GM18526 (cell line): ENCODE measurements around the gene VIL1.

Experiments used
- POLR2A ChIP-seq: IDR thresholded peaks from 3 replicates; pipeline ENCODE4 v1.6.1; 2011; ENCODE audit not compliant: insufficient read length; ENCODE audit errors: extremely low read depth

The VIL1 gene

DNA sequence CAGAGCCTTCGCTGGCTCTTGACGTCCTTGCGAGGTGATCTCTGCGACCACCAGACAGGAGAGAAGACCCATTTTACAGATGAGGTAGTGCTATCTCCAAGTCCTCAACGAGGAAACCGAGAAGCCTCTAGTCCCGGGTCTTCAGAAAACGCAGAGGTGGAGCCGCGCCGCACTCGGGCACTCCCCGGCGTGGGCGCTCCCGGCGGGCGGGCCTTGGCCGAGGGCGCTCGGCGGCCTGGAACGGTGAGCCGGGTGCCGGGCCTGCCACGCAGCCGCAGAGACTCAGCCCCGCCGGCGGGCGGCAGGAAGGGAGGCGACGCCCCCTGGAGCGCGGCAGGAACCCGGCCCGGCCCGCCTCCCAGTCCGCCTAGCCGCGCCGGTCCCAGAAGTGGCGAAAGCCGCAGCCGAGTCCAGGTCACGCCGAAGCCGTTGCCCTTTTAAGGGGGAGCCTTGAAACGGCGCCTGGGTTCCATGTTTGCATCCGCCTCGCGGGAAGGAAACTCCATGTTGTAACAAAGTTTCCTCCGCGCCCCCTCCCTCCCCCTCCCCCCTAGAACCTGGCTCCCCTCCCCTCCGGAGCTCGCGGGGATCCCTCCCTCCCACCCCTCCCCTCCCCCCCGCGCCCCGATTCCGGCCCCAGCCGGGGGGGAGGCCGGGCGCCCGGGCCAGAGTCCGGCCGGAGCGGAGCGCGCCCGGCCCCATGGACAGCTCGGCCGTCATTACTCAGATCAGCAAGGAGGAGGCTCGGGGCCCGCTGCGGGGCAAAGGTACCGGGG, 19.3 kb upstream of the VIL1 start, which contains the start of gene CTDSP1:
Gene CTDSP1 (plus strand): TSS at position 478 of the 776 bp plus-strand sequence. CDS start 223 bp downstream, at position 701.
- peak; percentile 62 for TF ChIP-seq POLR2A

DNA sequence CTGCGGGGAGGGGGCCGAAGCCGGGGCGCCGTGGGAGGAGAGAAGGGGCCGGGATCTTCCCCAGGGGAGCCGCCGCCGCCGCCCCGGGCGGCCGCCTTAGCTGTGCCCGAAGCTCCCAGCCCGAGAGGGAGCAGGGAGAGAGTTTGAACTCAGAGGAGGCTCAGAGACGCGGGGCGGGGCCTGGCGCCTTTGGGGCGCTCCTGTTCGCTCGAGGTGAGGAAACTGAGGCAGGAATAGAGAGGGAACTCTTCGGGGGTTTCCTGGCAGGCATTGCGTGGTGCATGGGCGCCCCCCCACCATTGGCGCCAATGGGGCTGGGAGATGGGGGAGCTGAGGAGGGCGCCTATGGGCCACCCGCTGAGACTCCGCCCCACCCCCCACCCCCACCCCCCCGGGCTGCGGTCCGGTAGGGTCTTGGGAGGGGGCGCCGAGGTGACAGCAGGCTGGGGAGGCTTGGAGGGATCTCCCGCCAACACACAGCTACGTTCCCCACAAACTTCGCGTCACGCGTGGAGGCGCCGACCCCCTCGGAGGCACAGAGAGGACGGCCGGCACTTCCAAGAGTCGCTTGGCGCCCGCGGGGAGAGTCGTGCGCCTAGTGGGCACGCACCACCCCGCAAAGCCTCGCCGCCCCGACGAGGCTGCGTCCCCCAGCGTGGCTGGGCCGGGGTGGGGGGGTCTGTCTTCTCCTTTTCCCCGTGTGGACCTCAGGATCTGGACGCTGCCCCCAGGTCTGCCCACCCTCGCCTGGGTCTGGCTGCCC, 18.6 kb upstream of the VIL1 start:
- peak; percentile 3 for TF ChIP-seq POLR2A

DNA sequence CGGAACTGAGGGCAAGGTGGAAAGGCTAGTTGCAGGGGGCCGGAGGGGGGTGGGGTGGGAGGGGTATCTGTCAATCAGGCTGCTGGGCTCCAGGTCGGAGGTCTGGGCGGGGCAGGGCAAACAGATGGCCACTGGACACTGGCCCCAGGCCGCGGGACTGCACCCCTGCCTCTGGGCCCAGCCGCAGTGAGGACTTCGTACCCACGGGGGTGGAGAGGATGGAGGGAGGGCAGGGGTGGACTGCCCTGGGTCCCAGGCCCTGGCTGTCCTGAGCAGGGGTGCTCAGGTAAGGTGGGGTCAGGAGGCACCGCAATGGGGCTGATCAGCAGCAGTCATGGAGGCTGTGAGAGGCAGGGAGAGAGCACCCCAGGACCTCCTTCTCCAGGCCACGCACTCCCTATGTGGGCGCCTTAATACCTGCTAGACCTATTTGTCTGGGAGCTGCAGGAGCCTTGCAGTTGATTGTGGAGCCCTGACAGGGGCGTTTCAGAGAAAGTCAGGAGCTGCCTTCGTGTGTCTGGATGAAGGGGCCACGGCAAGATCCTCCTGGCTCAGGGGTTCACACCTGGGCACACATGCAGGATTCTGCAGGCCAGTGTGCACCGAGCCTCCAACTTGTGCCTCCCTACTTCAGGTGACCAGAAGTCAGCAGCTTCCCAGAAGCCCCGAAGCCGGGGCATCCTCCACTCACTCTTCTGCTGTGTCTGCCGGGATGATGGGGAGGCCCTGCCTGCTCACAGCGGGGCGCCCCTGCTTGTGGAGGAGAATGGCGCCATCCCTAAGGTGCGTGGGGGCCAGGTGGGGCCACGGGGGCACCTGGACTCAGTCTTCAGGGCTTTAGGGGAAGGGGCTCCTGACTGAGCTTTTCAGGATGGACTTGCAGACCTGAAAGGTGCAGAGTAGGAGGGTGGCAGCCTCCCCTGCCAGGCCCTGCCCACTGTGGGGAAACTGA, 17.7 kb upstream of the VIL1 start:
- no peak for TF ChIP-seq POLR2A

DNA sequence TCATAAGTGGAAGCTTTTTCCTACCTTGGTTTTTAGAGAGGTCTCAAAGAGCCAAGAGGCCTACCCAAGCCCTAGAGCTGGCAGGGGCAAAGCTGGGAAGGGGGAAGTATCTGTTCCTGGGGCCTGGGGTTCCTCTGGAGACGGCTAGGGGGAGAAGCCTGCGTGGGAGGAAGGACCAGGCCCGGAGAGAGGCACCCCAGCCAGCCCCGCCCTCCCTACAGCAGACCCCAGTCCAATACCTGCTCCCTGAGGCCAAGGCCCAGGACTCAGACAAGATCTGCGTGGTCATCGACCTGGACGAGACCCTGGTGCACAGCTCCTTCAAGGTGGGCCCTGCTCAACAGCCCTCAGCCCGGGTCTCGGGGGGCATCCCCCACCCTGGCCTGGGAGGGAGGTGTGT, 17.0 kb upstream of the VIL1 start:
- TF ChIP-seq POLR2A = no peak

DNA sequence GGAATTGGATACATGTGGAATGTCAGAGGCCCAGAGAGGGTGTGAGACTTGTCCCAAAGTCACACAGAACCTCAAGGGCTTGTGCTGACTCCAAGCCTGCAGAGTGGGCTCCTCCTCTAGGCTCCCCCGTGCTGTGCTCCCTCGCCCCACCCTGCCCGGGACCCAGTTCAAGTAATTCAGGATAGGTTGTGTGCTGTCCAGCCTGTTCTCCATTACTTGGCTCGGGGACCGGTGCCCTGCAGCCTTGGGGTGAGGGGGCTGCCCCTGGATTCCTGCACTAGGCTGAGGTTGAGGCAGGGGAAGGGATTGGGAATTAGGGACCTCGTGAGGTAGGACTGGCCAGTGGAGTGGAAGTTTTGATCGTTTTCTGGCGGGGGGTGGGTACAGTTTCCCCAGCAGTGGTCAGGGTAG, 16.4 kb upstream of the VIL1 start:
- no peak for TF ChIP-seq POLR2A

DNA sequence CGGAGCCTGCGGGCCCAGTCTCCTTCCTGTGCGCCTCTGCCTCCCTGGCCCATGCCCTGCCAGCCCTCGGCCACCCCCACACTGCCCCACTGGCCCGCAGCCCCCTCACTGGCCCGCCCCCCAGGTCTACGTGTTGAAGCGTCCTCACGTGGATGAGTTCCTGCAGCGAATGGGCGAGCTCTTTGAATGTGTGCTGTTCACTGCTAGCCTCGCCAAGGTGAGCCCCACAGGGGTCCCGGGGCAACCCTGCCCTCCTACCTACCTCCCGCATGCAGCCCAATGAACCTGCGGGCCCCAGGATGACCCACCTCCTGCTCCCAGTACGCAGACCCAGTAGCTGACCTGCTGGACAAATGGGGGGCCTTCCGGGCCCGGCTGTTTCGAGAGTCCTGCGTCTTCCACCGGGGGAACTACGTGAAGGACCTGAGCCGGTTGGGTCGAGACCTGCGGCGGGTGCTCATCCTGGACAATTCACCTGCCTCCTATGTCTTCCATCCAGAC, 16.0 kb upstream of the VIL1 start:
- TF ChIP-seq POLR2A = no peak

DNA sequence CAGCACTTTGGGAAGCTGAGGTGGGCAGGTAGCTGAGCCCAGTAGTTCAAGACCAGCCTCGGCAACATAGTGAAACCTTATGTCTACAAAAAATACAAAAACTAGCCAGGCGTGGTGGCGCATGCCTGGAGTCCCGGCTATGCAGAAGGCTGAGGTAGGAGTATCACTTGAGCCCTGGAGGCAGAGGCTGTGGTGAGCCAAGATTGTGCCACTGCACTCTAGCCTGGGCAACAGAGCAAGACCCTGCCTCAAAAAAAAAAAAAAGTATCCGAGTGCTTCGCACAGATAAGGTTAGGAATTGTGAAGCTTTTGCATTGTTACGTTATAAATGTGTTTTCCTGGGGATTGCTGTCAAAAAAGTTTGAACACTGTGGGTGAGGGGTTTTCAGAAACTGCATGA, 15.1 kb upstream of the VIL1 start:
- no peak for TF ChIP-seq POLR2A

DNA sequence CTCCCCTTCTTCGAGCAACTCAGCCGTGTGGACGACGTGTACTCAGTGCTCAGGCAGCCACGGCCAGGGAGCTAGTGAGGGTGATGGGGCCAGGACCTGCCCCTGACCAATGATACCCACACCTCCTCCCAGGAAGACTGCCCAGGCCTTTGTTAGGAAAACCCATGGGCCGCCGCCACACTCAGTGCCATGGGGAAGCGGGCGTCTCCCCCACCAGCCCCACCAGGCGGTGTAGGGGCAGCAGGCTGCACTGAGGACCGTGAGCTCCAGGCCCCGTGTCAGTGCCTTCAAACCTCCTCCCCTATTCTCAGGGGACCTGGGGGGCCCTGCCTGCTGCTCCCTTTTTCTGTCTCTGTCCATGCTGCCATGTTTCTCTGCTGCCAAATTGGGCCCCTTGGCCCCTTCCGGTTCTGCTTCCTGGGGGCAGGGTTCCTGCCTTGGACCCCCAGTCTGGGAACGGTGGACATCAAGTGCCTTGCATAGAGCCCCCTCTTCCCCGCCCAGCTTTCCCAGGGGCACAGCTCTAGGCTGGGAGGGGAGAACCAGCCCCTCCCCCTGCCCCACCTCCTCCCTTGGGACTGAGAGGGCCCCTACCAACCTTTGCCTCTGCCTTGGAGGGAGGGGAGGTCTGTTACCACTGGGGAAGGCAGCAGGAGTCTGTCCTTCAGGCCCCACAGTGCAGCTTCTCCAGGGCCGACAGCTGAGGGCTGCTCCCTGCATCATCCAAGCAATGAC, 14.4 kb upstream of the VIL1 start:
- TF ChIP-seq POLR2A = no peak

DNA sequence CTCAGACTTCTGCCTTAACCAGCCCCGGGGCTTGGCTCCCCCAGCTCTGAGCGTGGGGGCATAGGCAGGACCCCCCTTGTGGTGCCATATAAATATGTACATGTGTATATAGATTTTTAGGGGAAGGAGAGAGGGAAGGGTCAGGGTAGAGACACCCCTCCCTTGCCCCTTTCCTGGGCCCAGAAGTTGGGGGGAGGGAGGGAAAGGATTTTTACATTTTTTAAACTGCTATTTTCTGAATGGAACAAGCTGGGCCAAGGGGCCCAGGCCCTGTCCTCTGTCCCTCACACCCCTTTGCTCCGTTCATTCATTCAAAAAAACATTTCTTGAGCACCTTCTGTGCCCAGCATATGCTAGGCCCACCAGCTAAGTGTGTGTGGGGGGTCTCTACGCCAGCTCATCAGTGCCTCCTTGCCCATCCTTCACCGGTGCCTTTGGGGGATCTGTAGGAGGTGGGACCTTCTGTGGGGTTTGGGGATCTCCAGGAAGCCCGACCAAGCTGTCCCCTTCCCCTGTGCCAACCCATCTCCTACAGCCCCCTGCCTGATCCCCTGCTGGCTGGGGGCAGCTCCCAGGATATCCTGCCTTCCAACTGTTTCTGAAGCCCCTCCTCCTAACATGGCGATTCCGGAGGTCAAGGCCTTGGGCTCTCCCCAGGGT, 13.7 kb upstream of the VIL1 start:
- no peak for TF ChIP-seq POLR2A

DNA sequence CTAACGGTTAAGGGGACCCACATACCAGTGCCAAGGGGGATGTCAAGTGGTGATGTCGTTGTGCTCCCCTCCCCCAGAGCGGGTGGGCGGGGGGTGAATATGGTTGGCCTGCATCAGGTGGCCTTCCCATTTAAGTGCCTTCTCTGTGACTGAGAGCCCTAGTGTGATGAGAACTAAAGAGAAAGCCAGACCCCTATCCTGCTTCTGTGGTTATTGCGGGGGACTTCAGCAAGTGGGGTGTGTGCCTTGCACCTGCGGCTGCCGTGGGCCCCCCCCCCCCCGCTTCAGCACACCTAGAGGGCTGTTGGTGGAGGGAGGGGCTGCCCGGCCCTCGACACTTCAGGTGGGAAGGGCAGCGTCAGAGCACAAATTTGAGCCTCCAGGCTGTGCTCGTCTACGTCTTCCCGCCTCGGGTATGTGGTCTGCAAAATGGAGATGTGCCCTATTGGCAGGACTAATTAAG, 13.1 kb upstream of the VIL1 start:
- peak; percentile 8 for TF ChIP-seq POLR2A

DNA sequence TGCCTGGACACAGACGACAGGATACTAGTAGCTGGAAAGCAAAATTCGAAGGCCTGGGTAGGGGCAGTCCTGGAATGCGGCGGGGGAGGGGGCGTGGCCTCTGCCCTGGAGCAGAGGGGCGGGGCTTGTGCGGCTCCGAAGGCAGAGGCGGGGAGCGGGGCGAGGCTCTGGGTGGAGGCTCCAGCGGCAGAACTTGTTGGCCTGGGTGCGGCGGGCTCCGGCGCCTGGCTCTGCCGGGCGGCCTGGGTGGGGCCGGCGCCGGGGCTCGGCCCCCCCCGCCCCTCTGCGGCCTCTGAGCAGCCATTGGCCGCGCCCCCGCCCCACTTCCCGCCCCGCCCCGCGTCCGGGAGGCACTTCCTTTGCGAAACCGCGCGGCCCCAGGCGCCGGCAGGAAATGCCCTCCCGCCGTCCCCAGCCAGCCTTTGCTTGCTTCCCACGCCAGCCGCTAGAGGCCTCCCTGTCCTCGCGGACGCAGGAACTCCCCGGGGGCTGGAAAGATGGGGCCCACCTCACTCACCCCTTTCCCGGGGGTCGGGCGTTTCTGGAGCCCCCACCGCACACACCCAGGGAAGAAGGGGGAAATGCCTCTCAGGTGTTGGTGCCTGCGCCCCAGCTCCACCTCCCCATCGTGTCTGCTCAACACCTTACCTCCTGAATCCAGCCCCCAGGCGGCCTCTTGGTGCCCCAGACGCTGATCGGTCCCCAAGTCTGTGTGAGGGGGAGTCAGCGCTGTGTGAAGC, 12.5 kb upstream of the VIL1 start:
- peak; percentile 33 for TF ChIP-seq POLR2A

DNA sequence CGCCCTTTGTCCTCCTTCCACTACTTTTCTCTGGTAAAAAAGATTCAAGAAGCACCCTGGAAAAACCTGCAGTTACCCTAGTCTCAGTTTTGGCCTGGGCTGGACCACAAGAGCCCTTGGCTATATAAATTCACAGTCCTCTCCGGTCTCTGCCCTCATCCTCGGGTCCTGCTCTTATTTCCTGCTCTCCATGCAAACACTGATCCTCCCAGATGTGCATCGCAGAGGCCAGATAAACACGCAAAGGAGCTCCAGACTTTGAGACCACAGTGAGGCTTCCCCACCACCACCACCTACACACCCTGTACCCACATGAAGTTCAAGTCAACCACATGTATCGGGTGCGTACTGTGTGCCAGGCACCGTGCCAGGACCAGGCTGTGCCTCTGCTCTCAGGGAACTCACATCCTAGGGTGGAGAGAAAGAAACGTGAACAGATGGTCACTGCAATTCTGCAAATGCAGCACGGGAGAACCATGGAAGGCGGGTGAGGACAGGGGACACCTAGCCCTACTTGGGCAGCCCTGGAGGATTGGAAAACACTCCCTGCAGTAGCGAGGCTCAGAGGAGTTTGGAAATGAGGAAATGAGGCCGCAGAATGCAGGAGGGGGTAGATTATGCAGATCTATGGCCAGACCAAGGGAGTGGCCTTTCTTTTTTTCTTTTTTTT, 11.8 kb upstream of the VIL1 start:
- TF ChIP-seq POLR2A = no peak

DNA sequence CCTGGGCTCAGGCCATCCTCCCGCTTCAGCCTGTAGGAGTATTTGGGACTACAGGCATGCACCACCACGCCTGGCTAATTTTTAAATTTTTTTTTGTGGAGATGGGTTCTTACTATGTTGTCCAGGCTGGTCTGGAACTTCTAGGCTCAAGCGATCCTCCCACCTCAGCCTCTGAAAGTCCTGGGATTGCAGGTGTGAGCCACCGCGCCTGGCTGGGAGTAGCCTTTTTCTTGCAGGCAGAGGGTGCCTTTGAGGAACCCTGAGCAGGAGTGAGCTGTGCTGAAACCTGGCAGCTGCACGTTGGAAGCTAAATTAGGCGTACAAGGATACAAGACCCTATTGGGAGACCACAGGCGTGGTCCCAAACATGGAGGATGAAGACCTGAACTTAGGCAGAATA, 11.2 kb upstream of the VIL1 start:
- no peak for TF ChIP-seq POLR2A
